Activated CD4-positive, alpha-beta T cell treated with anti-CD3 and anti-CD28 coated beads, Interleukin-2, amount 50 U/mL, for 4 hours (primary cell): Measurements from ENCODE around the gene NUDT17.

Experiments used
- DNase-seq, 2 experiments: peaks; one replicate each; pipeline ENCODE4 v3.0.0-alpha.2; 2020

Gene NUDT17

GRCh38 chr1:145847827-145848226 lies 2.4 kb downstream of the NUDT17 start:
- no peak for DNase-seq

GRCh38 chr1:145849356-145850160 lies 4.1 kb downstream of the NUDT17 start:
- no peak for DNase-seq

DNA sequence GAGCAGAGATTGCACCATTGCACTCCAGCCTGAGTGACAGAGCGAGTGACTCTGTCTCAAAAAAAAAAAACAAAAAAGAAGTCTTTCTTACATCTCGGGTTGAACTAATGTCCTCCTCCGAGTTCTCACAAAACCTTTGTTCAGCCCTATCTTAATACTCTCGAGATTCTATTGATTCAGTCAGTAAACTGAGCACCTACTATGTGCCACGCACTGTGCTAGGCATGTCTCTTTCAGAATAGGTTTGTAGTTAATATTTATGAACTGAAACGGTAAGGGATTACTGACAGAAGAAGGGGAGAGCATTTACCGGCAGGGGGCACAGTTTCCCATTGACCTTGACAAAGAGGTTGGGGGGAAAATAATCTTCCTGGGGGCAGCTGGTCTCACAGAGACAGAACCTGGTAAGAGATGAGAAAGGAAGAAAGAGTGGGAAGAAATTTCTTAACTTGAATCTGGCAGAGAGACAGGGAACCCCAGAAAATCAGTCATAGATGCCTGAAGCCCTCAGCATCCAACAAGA lies 10.1 kb downstream of the NUDT17 start:
- no peak for DNase-seq

- no peak for DNase-seq
Measured at GRCh38 chr1:145857170-145857569, 11.7 kb downstream of the NUDT17 start.

DNA sequence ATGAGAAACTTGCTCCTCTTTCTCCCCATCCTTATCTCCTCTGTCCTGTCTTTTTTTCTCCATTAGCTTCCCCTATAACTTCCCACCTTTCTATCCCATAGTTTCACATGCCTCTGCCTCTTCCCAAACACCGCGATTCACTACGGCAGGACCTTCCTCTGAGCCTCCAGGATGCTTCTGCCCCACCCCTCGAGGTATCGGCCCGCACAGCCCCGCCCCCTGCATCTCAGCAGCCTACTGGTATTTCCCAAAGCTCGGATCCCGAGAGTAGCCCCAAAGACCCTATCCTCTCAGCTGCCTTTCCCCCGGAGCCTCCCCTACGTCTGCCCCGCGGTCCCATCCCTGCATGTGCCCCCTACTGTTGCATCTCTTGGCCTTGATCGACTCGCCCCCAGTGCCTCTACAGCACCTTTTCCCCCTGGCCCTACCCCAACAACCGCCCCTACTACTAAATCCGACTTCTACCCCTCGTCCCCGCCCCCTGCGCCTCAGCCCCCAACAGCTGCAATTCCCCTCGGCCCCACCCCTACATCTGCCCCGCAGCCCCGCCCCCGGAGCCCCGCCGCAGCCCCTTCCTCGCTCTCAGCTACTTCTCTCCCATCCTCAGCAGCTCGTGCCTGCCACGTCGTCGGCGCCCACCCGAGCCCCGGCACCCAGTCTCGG lies 12.9 kb downstream of the NUDT17 start:
- peak; percentile 55 to 59 for DNase-seq

DNA sequence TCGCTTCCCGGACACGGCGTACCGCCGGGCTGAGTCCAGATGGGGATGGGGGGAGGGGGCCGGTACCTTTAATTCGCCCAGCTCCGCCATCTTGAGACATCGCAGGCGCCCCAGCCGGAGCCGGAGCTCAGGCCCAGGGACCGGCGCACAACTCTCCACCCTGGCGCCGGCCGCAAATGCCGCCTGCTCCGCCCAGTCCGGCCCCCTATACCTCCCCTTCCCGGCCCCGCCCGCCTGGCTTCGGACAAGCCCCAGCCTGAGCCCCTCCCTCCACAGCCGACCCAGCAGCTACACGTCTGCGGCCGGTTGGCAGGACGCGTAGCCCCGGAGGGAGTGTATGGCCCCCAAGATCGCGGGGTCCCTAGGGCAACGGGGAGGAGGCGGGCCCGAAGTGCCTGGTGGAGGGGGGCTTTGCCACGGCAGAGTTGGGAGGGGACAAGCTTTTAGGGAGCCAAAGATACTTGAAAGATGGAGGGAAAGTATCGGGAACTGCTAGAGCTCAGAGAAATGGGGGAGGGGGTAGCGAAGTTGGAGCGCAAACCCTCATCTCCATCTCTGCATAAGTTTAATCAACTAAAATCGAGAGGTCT lies 13.6 kb downstream of the NUDT17 start, which contains the start of gene PIAS3:
Gene PIAS3 (minus strand): TSS at position 181 of the 590 bp plus-strand sequence. CDS start 91 bp downstream, at position 90.
- DNase-seq, result peak; percentile 67 to 72

- DNase-seq, result peak; percentile 62 to 65
Measured at GRCh38 chr1:145859491-145860023, 14.1 kb downstream of the NUDT17 start.

- DNase-seq, result no peak
Measured at GRCh38 chr1:145863282-145864018, 18.0 kb downstream of the NUDT17 start.

DNA sequence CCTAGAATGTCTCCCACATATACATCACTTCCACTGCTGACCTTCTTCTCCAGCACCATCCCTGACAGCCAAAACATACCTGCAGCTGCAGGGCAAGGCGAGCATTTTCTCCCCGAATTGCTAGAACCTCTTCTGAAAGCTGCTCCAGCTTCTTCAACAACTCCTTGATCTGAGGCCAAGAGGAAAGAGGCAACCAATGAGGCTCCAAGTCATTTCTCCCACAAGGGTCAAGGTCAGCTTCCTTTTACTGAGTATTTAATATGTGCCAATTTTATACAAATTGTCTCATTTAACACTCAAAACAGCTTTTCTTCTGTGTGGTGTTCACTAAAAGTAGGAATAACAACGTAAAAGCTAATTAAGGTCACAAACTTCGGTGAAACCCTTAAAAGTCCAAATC lies 22.8 kb downstream of the NUDT17 start:
- DNase-seq, result no peak

DNA sequence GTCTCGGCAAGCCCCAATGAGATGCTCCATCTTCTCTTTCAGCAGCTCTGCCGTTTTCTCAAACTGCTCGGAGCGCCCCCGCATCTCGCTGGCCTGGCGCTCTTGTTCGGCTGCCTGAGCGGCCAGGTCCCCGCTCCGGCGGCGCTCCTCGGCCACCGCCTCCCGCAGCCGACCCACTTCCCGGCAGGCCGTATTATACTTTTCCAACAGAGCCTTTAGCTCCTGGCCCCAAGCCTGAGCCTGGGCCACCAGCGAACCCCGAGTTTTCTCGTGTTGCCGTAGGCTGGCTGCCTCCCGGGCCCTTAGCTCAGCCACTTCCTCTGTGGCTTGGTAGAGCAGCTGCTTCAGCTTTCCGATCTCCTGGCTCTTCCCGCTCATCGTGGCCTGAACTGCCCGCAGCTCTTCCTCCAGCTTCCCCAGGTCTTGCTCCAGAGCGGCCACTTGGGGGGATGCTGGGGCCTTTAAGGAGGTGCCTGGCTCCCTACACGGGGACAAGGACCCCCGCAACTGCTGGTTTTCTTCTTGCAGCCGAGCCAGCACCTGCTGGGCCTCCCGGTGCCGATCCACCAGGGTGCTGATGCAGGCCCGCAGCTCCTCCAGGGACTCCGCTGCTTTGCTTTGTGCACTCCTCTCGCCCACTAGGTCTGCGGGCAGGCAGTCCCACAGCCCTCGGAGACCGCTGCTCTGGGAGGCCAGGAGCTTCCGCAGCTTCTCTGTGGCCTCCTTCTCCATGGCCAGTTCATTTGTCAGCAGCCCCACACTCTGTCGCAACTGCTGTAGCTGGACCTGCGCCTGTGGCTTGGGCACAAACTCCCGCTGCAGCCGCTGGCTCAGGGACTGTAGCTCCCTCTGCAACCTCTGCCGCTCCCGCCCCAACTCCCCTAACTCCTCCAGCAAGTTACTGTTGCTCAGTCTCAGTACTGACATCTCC lies 26.8 kb downstream of the NUDT17 start:
- DNase-seq, result peak; percentile 18 to 22

DNA sequence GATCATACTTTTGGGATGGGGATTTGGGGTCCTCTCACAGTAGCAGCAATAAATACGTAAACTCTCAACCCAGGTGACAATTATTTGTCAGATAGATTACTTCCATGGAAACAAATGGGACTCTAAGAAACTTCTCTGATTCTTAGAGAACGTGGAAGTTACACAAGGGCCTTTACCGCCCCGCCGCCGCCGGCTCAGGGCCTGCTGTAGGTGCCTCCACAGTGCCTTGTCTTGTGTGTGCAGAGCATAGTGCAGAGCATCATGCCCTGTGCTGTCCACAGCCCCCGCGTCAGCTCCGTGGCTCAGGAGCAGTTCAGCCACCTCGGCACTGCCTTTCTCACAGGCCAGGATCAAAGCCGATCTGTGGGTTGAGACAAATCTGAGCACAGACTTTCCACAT lies 29.2 kb downstream of the NUDT17 start:
- DNase-seq, result no peak

- no peak for DNase-seq
Measured at GRCh38 chr1:145877923-145878486, 32.6 kb downstream of the NUDT17 start.

- DNase-seq, result no peak
Measured at GRCh38 chr1:145878724-145879123, 33.3 kb downstream of the NUDT17 start.

DNA sequence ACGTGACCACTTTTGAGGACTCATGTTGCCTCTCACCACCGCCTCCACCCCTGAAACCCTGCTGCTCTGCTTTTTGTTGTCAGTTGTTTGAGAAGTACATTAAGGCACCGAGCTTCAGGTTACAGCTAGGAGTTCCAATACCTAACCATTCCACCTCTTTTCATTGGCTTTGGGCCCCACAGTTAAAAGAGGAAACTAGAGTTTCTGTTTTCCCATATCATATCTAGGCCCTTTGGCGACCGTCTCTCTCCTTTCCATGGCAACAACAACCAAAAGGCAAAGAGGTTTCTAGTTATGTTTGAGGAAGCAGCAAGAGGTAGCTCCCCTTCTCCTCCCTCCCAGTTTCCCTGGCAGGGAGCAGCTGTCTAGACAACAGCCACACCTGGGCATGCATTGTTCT lies 34.3 kb downstream of the NUDT17 start:
- DNase-seq, result no peak

DNA sequence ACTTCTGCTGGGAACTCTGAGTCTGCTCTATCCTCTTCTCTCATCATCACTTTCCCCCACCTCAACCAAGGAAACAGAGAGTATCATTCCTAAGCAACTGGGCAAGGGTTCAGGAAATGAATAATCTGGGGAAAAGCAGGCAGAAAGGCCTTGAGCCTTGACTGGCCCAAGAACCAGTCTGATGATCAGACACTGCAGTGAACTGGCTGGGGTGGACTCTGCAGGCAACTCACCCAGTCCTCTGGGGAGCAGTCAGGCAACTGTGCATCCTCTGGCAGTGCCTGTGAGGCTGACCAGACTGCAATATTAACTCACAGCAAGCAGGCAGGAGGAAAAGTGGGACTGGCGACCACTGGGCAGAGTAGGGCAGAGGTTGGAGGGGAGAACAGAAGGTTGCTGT lies 39.2 kb downstream of the NUDT17 start:
- DNase-seq, result no peak

GRCh38 chr1:145885738-145886287 lies 40.4 kb downstream of the NUDT17 start, which contains the start of gene ANKRD35:
Gene ANKRD35 (minus strand): TSS chr1:145885866. CDS start chr1:145885758, 108 bp downstream.
- peak; percentile 82 to 86 for DNase-seq

DNA sequence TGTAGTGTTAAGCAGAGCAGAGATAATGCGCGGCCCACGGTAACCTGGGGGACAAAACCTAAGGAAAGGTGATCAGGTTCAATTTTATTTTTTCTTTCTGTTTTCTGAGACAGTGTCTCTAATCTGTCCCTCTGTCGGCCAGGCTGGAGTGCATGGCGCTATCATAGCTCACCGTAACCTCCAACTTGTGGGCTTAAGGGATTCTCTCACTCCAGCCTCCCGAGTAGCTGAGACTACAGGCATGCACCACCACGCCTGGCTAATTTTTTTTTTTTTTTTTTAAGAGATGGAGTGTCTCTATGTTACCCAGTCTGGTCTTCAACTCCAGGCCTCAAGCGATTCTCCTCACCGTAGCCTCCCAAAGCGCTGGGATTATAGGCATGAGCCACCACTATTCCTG lies 41.0 kb downstream of the NUDT17 start:
- no peak for DNase-seq

- DNase-seq, result no peak
Measured at GRCh38 chr1:145886816-145887215, 41.4 kb downstream of the NUDT17 start.

- no peak for DNase-seq
Measured at GRCh38 chr1:145887631-145888030, 42.2 kb downstream of the NUDT17 start.

- no peak for DNase-seq
Measured at GRCh38 chr1:145889722-145890121, 44.3 kb downstream of the NUDT17 start.

DNA sequence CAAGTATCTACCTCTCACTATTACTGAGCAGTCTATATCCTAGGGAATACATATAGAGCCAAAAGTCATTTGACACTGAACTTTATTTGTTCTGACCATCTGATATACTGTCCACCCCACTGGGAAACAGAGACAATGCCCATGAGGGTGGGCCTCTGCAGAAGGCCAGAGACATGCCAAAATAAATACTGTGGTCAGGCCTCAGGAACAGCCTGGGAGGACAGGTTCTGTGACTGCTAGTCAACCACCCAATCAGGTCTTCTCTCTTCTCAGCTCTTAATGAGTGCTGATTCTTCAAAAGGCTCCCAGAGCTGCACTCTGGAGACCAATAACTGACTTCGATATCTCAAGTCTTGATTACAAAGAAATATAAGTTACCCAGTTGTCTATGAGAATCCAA lies 45.7 kb downstream of the NUDT17 start:
- DNase-seq, result no peak
